Adrenal gland (tissue), 5 donors: ENCODE measurements around the gene CKAP5.

Source experiments
- POLR2A ChIP-seq, 2 donors: fragments of 450-650 bp; IDR thresholded peaks; one replicate each; pipeline ENCODE4 v1.6.1; 2017; ENCODE audit warnings: antibody characterized with exemption in 2 of 2, mild to moderate bottlenecking in 2 of 2, moderate library complexity in 1 of 2
- TF ChIP-seq, protein P1 (sequence below), 6 experiments: fragments of 450-650 bp in 4 of 6; fragments of 200-600 bp in 2 of 6; sonication (generic) in 1 of 6; IDR thresholded peaks; 1 replicate in 5 of 6; 2 replicates in 1 of 6; pipeline versions ENCODE4 v1.5.1 to v1.8.0; 2016 to 2021; ENCODE audit warnings: antibody characterized with exemption in 6 of 6, mild to moderate bottlenecking in 2 of 6, moderate library complexity in 1 of 6
- donor health status: DM: no; HTN: no; CAD: no.

DNA sequence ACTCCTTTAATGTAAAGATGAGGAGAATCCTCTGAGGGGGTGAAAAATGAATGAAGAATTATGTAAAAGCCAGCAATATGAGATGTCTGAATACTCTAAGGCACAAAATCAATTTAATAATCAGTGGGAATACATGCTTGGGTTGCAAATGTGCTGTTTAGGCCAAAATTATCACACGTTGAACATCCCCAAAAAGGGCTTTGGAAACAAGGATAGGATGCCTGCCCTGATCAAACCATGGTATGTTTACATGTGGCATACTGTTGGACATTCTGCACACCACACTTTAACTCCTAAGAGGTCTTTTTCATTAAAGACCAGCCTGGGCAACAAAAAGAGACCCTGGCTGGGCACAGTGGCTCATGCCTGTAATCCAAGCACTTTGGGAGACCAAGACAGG, 100.8 kb downstream of the CKAP5 start:
- TF ChIP-seq POLR2A (IDR thresholded peaks at IDR 0.05): no peak
- TF ChIP-seq, protein P1, sequence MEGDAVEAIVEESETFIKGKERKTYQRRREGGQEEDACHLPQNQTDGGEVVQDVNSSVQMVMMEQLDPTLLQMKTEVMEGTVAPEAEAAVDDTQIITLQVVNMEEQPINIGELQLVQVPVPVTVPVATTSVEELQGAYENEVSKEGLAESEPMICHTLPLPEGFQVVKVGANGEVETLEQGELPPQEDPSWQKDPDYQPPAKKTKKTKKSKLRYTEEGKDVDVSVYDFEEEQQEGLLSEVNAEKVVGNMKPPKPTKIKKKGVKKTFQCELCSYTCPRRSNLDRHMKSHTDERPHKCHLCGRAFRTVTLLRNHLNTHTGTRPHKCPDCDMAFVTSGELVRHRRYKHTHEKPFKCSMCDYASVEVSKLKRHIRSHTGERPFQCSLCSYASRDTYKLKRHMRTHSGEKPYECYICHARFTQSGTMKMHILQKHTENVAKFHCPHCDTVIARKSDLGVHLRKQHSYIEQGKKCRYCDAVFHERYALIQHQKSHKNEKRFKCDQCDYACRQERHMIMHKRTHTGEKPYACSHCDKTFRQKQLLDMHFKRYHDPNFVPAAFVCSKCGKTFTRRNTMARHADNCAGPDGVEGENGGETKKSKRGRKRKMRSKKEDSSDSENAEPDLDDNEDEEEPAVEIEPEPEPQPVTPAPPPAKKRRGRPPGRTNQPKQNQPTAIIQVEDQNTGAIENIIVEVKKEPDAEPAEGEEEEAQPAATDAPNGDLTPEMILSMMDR (IDR thresholded peaks at IDR 0.05): no peak
